ENCODE results near the gene FOXR1.
"Not testable (repeated sequence)": the region's sequence is repeated elsewhere in the genome, so short reads cannot be mapped to it uniquely, and the experiment has no call there.

Gene FOXR1

DNA sequence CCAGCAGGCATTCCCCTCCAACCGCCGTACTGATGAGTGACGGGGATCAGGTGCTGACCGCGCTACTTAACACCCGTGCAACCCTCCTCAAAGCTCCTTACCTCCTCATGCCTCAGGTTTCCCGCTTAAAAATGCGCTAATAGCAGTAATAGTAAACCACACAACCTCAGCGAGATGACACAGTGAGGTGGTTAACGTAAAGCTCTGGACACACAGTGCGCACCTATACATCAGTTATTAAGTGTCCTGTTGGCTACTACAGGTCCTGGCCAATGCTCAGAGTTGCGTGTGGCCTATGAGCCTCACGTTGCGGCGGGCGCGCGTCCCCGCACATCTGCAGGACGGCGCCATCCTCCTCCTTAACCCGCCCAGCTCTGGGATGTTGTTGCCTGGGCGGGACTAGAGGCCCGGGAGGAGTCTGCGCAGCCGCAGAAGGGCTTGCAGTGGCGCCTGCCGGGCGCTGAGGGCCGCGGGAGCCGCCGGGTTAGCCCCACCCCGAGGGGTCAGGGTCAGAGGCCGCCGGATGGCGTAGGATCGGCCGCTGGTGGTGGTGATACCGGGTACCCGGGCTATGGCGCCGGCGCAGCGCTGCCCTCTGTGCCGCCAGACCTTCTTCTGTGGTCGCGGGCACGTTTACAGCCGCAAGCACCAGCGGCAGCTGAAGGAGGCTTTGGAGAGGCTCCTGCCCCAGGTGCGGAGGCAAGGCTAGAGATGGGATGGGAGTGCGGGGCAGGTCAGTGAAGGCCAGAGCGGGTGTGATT, 26.2 kb downstream of the FOXR1 start, which contains the start of gene CENATAC:
TSS of gene CENATAC (plus strand) at position 512 of the 761 bp plus-strand sequence. CDS start at position 572, 60 bp downstream.
- DNase-seq (ENCODE audit: low read depth in 2 of 2): peak; percentile 94

- no peak for DNase-seq (ENCODE audit: low read depth in 2 of 2)
These were observed 26.8 kb downstream of the FOXR1 start for GRCh38 chr11:118998388-118998717.

DNA sequence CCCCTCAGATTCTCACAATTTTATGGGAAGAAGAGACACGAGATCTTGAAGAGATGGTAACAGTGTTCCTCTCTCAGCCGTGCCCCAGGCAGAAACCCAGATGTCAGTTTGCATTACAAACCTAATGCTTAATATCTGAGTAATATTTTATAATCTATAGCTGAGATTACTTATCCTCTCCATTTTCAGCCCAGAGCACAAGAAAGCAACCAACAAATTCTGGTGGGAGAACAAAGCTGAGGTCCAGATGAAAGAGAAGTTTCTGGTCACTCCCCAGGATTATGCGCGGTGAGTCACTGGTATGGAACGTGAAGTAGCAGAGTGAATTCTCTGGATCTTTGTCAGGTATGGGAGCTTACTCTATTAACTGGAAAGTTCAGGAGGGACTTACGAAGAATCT, 27.3 kb downstream of the FOXR1 start:
- no peak for DNase-seq (ENCODE audit: low read depth in 2 of 2)

GRCh38 chr11:119000906-119001305, 29.3 kb downstream of the FOXR1 start:
- DNase-seq (ENCODE audit: low read depth in 2 of 2): no peak

DNA sequence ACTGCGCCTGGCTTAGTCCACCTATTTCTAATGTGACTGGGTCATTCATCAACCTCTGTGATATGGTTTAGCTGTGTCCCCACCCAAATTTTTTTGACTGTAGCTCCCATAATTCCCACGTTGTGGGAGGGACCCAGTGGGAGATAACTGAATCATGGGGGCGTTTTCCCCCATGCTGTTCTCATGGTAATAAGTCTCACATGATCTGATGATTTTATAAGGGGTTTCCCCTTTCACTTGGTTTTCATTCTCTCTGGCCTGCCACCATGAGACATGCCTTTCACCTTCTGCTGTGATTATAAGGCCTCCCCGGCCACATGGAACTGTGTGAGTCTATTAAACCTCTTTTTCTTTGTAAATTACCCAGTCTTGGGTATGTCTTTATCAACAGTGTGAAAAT, 35.1 kb downstream of the FOXR1 start:
- no peak for DNase-seq (ENCODE audit: low read depth in 2 of 2)

GRCh38 chr11:119011476-119012053, 40.0 kb downstream of the FOXR1 start:
- no peak for DNase-seq (ENCODE audit: low read depth in 2 of 2)

GRCh38 chr11:119012629-119013170, 41.1 kb downstream of the FOXR1 start:
- DNase-seq (ENCODE audit: low read depth in 2 of 2): no peak

GRCh38 chr11:119014209-119014924, 42.8 kb downstream of the FOXR1 start:
- no peak for DNase-seq (ENCODE audit: low read depth in 2 of 2)

GRCh38 chr11:119015054-119015611, 43.6 kb downstream of the FOXR1 start:
- DNase-seq (ENCODE audit: low read depth in 2 of 2): no peak

DNA sequence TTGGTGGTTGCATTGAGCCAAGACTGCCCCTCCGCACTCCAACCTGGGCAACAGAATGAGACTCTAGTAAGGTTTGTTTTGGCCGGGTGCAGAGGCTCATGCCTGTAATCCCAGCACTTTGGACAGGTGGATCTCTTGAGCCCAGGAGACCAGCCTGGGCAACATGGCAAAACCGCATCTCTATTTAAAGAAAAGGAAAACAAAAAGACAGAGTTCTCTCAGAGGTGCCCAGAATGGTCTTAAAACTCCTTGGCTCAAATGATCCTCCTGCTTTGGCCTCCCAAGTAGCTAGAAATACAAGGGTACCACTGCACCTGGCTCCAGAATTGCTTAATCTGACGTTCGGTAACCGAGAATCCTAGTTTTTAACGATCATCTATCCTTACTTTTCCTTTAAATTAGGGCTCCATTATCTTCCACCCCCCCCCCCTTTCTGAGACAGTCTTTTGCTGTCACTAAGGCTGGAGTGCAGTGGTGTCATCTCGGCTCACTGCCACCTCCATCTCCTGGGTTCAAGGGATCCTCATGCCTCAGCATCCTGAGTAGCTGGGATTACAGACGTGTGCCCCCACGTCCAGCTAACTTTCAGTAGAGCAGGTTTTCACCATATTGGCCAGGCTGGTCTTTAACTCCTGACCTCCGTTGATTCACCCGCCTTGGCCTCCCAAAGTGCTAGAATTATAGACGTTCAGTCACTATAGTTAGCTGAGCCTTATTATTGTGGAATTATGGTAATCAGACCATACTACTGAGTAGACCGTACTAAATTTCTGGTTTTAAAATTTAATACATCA, 44.9 kb downstream of the FOXR1 start:
- no peak for DNase-seq (ENCODE audit: low read depth in 2 of 2)

GRCh38 chr11:119017377-119017776, 45.8 kb downstream of the FOXR1 start:
- not testable (repeated sequence) for DNase-seq (ENCODE audit: low read depth in 2 of 2)

GRCh38 chr11:119018074-119018938, 46.7 kb downstream of the FOXR1 start, which contains the start of the genes RPS25 and TRAPPC4:
Gene RPS25, minus strand, starts transcription at chr11:119018343. Its CDS starts 59 bp downstream, at chr11:119018284.
Gene TRAPPC4, plus strand, starts transcription at chr11:119018766. Its CDS starts 30 bp downstream, at chr11:119018796.
- peak; percentile 89 to 90 for DNase-seq (ENCODE audit: low read depth in 2 of 2)

GRCh38 chr11:119019996-119020395, 48.4 kb downstream of the FOXR1 start:
- no peak for DNase-seq (ENCODE audit: low read depth in 2 of 2)

GRCh38 chr11:119021631-119022030, 50.1 kb downstream of the FOXR1 start:
- DNase-seq (ENCODE audit: low read depth in 2 of 2): no peak

DNA sequence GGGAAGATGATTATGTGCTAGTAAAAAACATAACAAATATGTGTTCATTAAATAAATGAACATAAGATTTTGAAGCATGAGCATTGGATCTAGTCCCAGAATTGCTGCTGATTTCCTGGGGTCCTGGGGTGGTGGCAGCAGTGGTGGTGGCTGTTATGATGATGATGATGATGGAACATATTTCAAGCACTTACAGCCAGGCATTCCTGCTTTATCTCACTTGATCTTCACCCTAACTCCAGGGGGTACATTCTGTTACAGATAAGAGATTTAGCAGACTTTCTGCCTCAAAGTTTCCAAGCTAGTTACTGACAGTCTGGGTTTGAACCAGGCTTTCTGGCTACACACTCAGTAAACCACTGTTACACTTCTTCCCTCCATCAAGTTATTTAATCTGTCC, 52.2 kb downstream of the FOXR1 start:
- no peak for DNase-seq (ENCODE audit: low read depth in 2 of 2)

- DNase-seq (ENCODE audit: low read depth in 2 of 2): no peak
These were observed 53.0 kb downstream of the FOXR1 start for GRCh38 chr11:119024430-119025098.

DNA sequence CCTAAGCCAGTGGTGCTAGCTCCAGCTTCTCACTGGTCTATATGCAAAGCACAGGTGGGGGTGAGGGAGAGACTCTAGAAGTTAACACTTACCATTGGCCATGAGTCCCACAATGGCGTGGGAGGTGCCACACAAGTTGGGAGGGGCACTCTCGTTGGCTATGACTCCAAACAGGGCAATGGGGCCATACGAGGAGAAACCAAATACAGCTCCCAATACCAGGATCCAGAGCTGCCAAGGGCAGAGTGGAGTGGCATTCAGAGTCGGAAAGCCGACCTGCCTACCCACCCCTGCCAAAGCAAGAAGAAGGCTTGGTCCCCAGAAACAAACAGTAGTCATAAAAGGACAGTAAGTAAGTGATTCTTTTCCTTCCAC, 53.5 kb downstream of the FOXR1 start:
- no peak for DNase-seq (ENCODE audit: low read depth in 2 of 2)

DNA sequence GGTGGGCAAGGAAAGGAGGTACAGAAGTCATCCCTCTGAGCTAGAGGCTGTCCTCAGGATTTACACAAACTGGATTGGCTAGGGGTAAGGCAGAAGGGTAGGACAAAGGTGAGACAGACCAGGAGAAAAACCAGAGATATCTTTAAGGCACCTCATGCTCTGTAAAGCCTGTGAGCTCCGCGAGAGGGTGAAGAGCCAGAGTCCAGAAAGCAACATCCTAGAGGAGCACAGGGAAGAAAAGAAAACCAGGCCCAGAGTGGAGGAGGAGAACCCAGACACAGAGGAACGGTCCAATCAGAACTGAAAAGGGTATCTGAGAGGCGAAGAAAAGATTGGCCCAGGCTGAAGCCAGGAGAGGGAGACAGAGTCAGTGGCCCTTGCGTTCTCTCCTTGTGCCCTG, 54.0 kb downstream of the FOXR1 start:
- no peak for DNase-seq (ENCODE audit: low read depth in 2 of 2)

GRCh38 chr11:119025978-119026766, 54.6 kb downstream of the FOXR1 start:
- no peak for DNase-seq (ENCODE audit: low read depth in 2 of 2)
